Endothelial cell of umbilical vein (primary cell): ENCODE results near the gene PRKAG2. TPM values are rescaled to one million over a fixed set of nuclear protein-coding genes. Genes with fewer than 3 reads are reported as not detected.

Experiments used
- BruUV-seq: library from RNA; stranded (reverse); fragments of 400-500 nt; replicated peaks from 2 replicates; lab custom pipeline; 2021; lab: Mats Ljungman, UMichigan
- CTCF ChIA-PET: fragments of 300-600, 350-600 bp; sonication (Branson Sonifier 250); formaldehyde crosslinking; loops from one replicate; lab custom pipeline; 2021; ENCODE audit warnings: antibody characterized with exemption, inconsistent platforms; lab: Charles Lee
- POLR2A ChIA-PET: fragments of 300-600, 350-600 bp; sonication (Branson Sonifier 250); formaldehyde crosslinking; loops from one replicate; lab custom pipeline; 2021; ENCODE audit warnings: antibody characterized with exemption, inconsistent platforms; lab: Charles Lee
- DNase-seq: peaks from one replicate; pipeline ENCODE4 v3.0.0-alpha.2; 2011; ENCODE audit warnings: low read depth, low spot score
- FAIRE-seq: peaks from 2 replicates; lab custom pipeline; 2011; peaks lifted over from hg19 to GRCh38; lab: Jason Lieb, UNC
- H2AFZ ChIP-seq: 2 replicates; pipeline ENCODE4 v1.6.0; 2012; ENCODE audit warnings: low read depth, low read length, control low read depth, inconsistent platforms
- H3K27ac ChIP-seq: 2 replicates; pipeline ENCODE4 v1.5.1; 2011; ENCODE audit warnings: low read depth, mild to moderate bottlenecking, control low read depth, low read length, moderate library complexity; ENCODE audit not compliant: insufficient read depth
- H3K27me3 ChIP-seq, 2 experiments: 2 replicates each; pipeline versions ENCODE4 v1.6.0 to v1.6.1; 2011; ENCODE audit warnings: low read length in 2 of 2, mixed read lengths in 1 of 2; ENCODE audit not compliant: control insufficient read depth in 2 of 2, insufficient read depth in 2 of 2
- H3K36me3 ChIP-seq, 2 experiments: 2 replicates in 1 of 2; 3 replicates in 1 of 2; pipeline ENCODE4 v1.5.1; 2011; ENCODE audit warnings: low read length in 2 of 2, mild to moderate bottlenecking in 1 of 2, moderate library complexity in 1 of 2; ENCODE audit not compliant: control insufficient read depth in 2 of 2, insufficient read depth in 2 of 2; ENCODE audit errors: extremely low read depth in 1 of 2
- H3K4me1 ChIP-seq: 3 replicates; pipeline ENCODE4 v1.5.1; 2011; ENCODE audit warnings: mild to moderate bottlenecking, low read length; ENCODE audit not compliant: control insufficient read depth, insufficient read depth; ENCODE audit errors: extremely low read depth
- H3K4me2 ChIP-seq: 2 replicates; pipeline ENCODE4 v1.6.1; 2011; ENCODE audit warnings: low read length, control low read depth, mixed read lengths; ENCODE audit not compliant: insufficient read depth
- H3K4me3 ChIP-seq, 3 experiments: fragments of 200-600 bp in 1 of 3; sonication (generic), shearing (Covaris generic) in 1 of 3; replicated peaks in 1 of 3; 2 replicates each; pipeline ENCODE4 v1.5.1; 2011 to 2016; ENCODE audit warnings: control low read depth in 3 of 3, low read length in 3 of 3, mild to moderate bottlenecking in 2 of 3, inconsistent platforms in 1 of 3, low read depth in 1 of 3, moderate library complexity in 1 of 3; ENCODE audit not compliant: insufficient read depth in 1 of 3
- H3K79me2 ChIP-seq: 2 replicates; pipeline ENCODE4 v1.6.0; 2012; ENCODE audit warnings: low read length, inconsistent platforms; ENCODE audit not compliant: control insufficient read depth, insufficient read depth
- H3K9ac ChIP-seq: replicated peaks from 2 replicates; pipeline ENCODE3; 2011; ENCODE audit warnings: low read length, control low read depth; ENCODE audit not compliant: insufficient read depth; ENCODE audit errors: extremely low read depth
- H3K9me1 ChIP-seq: replicated peaks from 3 replicates; pipeline ENCODE4 v1.6.0; 2011; ENCODE audit warnings: mild to moderate bottlenecking, low read length; ENCODE audit not compliant: control insufficient read depth, insufficient read depth; ENCODE audit errors: extremely low read depth
- H3K9me3 ChIP-seq: replicated peaks from 2 replicates; pipeline ENCODE4 v1.5.1; 2012; ENCODE audit warnings: low read length, inconsistent platforms; ENCODE audit not compliant: control insufficient read depth, insufficient read depth
- H4K20me1 ChIP-seq: replicated peaks from 2 replicates; pipeline ENCODE3; 2011; ENCODE audit warnings: mild to moderate bottlenecking, low read length; ENCODE audit not compliant: control insufficient read depth, insufficient read depth; ENCODE audit errors: extremely low read depth
- EZH2 ChIP-seq: IDR thresholded peaks from 2 replicates; pipeline ENCODE4 v1.6.1; 2012; ENCODE audit warnings: borderline replicate concordance, low read depth, mild to moderate bottlenecking, moderate library complexity, low read length, inconsistent platforms; ENCODE audit not compliant: severe bottlenecking
- FOS ChIP-seq: IDR thresholded peaks from 2 replicates; pipeline ENCODE4 v1.6.1; 2011; ENCODE audit warnings: mild to moderate bottlenecking, low read length, moderate library complexity, borderline replicate concordance; ENCODE audit not compliant: insufficient read depth
- GATA2 ChIP-seq: IDR thresholded peaks from 2 replicates; pipeline ENCODE4 v1.7.0; 2011; ENCODE audit warnings: low read depth, mild to moderate bottlenecking, moderate library complexity, mixed read lengths, low read length; ENCODE audit not compliant: insufficient read length, insufficient read depth
- JUN ChIP-seq: IDR thresholded peaks from 2 replicates; pipeline ENCODE4 v1.6.1; 2011; ENCODE audit warnings: borderline replicate concordance, low read depth; ENCODE audit not compliant: insufficient read length, insufficient read depth
- MYC ChIP-seq: IDR thresholded peaks from one replicate; pipeline ENCODE4 v1.6.1; 2011; ENCODE audit warnings: mild to moderate bottlenecking, low read depth, low read length
- POLR2A ChIP-seq: IDR thresholded peaks from 2 replicates; pipeline ENCODE4 v1.6.1; 2012; ENCODE audit warnings: low read depth, mild to moderate bottlenecking, control low read depth, low read length
- POLR2AphosphoS5 ChIP-seq: IDR thresholded peaks from 2 replicates; pipeline ENCODE4 v1.6.1; 2012; ENCODE audit warnings: low read depth, mild to moderate bottlenecking, control low read depth, low read length, moderate library complexity; ENCODE audit not compliant: insufficient read depth
- dilution Hi-C: fragments of 300-500 bp; cut with MboI; formaldehyde crosslinking; loops from one replicate; pipeline ENCODE4 v1.15.0; 2019; ENCODE audit warnings: low sequenced_read_pairs; ENCODE audit not compliant: extremely low pct_ligation_motif_present
- intact Hi-C: fragments of 100-400 bp; cut with micrococcal nuclease; formaldehyde crosslinking; loops from one replicate; pipeline ENCODE4 v1.10.0; 2022
- polyA plus RNA-seq, 4 experiments: library from polyadenylated mRNA; depleted of rRNA in 3 of 4; stranded (reverse) in 3 of 4; unstranded in 1 of 4; fragments of >200 nt; gene quantifications; 2 replicates each; pipeline versions ENCODE4 v1.2.1 to v1.2.3, GENCODE V29; 2011 to 2012; ENCODE audit warnings: missing spikeins in 1 of 4
- total RNA-seq: library from RNA; stranded (reverse); gene quantifications from 2 replicates; pipeline ENCODE4 v1.2.3, GENCODE V29; 2021
- TF ChIP-seq, protein P1 (sequence below), 2 donors: IDR thresholded peaks; 1 replicate in 1 of 2; 2 replicates in 1 of 2; pipeline ENCODE4 v1.5.1; 2011; ENCODE audit warnings: low read length in 2 of 2, mild to moderate bottlenecking in 2 of 2, moderate library complexity in 2 of 2, control low read depth in 1 of 2, inconsistent platforms in 1 of 2, low read depth in 1 of 2; ENCODE audit not compliant: insufficient read depth in 1 of 2; ENCODE audit errors: extremely low read depth in 1 of 2
- TF ChIP-seq, protein P2 (sequence below): IDR thresholded peaks from 2 replicates; pipeline ENCODE4 v1.6.1; 2011; ENCODE audit not compliant: insufficient read depth, insufficient read length

Gene PRKAG2
- total and polyA plus RNA-seq, 2 donors (not counting 3 experiments of a cell fraction or from before 2014, with no cell fraction given), result 19.3 to 51.5 TPM

DNA sequence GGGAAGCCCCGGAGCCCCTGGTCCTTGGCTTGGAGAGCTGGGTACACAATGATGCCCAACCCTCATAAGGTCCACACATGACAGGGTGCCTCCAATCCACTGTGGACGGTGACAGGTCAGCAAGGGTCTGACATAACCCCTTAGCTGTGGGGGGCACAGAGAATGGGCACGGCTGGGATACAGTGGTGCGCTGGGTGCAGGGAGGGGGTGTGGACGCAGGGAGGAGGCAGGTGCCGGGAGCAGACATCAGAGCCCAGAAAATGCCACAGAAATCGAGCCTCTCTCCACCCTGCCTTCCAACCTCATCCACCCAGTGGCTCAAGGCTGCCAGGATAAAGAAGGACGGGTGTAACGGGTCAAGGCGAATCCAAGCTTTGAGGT, 179.4 kb downstream of the PRKAG2 start:
- H3K4me1 ChIP-seq, result no peaks in the 10 kb centered on the region
- H3K9me3 ChIP-seq, result no peaks in the 10 kb centered on the region
- TF ChIP-seq FOS (no peak), POLR2A (no peak), JUN (no peak), POLR2AphosphoS5 (no peak), MYC (no peak), GATA2 (no peak), EZH2 (no peak)
- TF ChIP-seq, protein P1, sequence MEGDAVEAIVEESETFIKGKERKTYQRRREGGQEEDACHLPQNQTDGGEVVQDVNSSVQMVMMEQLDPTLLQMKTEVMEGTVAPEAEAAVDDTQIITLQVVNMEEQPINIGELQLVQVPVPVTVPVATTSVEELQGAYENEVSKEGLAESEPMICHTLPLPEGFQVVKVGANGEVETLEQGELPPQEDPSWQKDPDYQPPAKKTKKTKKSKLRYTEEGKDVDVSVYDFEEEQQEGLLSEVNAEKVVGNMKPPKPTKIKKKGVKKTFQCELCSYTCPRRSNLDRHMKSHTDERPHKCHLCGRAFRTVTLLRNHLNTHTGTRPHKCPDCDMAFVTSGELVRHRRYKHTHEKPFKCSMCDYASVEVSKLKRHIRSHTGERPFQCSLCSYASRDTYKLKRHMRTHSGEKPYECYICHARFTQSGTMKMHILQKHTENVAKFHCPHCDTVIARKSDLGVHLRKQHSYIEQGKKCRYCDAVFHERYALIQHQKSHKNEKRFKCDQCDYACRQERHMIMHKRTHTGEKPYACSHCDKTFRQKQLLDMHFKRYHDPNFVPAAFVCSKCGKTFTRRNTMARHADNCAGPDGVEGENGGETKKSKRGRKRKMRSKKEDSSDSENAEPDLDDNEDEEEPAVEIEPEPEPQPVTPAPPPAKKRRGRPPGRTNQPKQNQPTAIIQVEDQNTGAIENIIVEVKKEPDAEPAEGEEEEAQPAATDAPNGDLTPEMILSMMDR (IDR thresholded peaks at IDR 0.05; ENCODE audit: extremely low read depth in 1 of 2, insufficient read depth in 1 of 2, low read depth in 1 of 2, low read length in 2 of 2), result no peak
- TF ChIP-seq, protein P2, sequence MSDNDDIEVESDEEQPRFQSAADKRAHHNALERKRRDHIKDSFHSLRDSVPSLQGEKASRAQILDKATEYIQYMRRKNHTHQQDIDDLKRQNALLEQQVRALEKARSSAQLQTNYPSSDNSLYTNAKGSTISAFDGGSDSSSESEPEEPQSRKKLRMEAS, result no peak
- FAIRE-seq (no peak), DNase-seq (no peak)
- H3K36me3 ChIP-seq, result no peaks in the 10 kb centered on the region
- no peaks in the 10 kb centered on the region for H3K27me3 ChIP-seq
- BruUV-seq, result no TSS peak
- CTCF ChIA-PET, result no interaction called here
- no peak overlapping the region for H3K9ac ChIP-seq
- POLR2A ChIA-PET, result no interaction called here
- intact Hi-C loops (no loop called here), dilution Hi-C loops (no loop called here)
- no peak overlapping the region for H2AFZ ChIP-seq
- H3K9me1 ChIP-seq, result no peaks in the 10 kb centered on the region
- H4K20me1 ChIP-seq, result no peaks in the 10 kb centered on the region
- no peaks in the 10 kb centered on the region for H3K79me2 ChIP-seq
- no peak overlapping the region for H3K4me3 ChIP-seq
- no peak overlapping the region for H3K27ac ChIP-seq
- H3K4me2 ChIP-seq, result no peak overlapping the region
